Right lobe of liver (tissue), 6 donors: ENCODE results near the gene TNFRSF1B. TPM values are rescaled to one million over a fixed set of nuclear protein-coding genes. Genes with fewer than 3 reads are reported as not detected.

ENCODE experiments used
- ATAC-seq, 4 donors: fragments of 200-7000 bp; cut with Tn5 transposase; one replicate each; pipeline ENCODE4 v1.9.1; 2020; ENCODE audit warnings: mild to moderate bottlenecking in 4 of 4, moderate library complexity in 4 of 4
- DNase-seq, 3 donors: peaks; one replicate each; pipeline ENCODE4 v3.0.0-alpha.2; 2020
- H3K27ac ChIP-seq, 3 donors: fragments of 200-600 bp; one replicate each; pipeline ENCODE4 v1.8.0; 2022
- H3K27me3 ChIP-seq, 2 donors: fragments of 200-600 bp; one replicate each; pipeline ENCODE4 v1.8.0; 2022
- H3K36me3 ChIP-seq, 4 donors: fragments of 200-600 bp; sonication (generic) in 1 of 4; one replicate each; pipeline versions ENCODE4 v1.5.1 to v1.8.0; 2017 to 2022; ENCODE audit warnings: control low read depth in 1 of 4
- H3K4me1 ChIP-seq, 4 donors: fragments of 200-600 bp; sonication (generic) in 1 of 4; one replicate each; pipeline versions ENCODE4 v1.5.1 to v1.8.0; 2017 to 2022; ENCODE audit warnings: control low read depth in 1 of 4
- H3K4me3 ChIP-seq, 3 donors: fragments of 200-600 bp; one replicate each; pipeline ENCODE4 v1.8.0; 2022
- H3K9me3 ChIP-seq, 4 donors: fragments of 200-600 bp; sonication (generic) in 1 of 4; one replicate each; pipeline versions ENCODE4 v1.5.1 to v1.8.0; 2017 to 2022; ENCODE audit warnings: control low read depth in 1 of 4
- POLR2A ChIP-seq: fragments of 450-650 bp; IDR thresholded peaks from one replicate; pipeline ENCODE4 v1.6.1; 2017; ENCODE audit warnings: antibody characterized with exemption, mild to moderate bottlenecking
- WGBS: methylation state at CpG from one replicate; pipeline ENCODE4 v1.1.6; 2018; ENCODE audit warnings: low coverage, low lambda C conversion rate; ENCODE audit not compliant: insufficient coverage; ENCODE audit errors: missing lambda C conversion rate; 5-methylcytosine and 5-hydroxymethylcytosine counted together
- intact Hi-C, 2 donors: fragments of 100-400 bp; cut with DNase I; formaldehyde crosslinking; loops; one replicate each; pipeline versions ENCODE4 v1.11.2 to v1.14.1; 2022
- total RNA-seq, 6 experiments: library from RNA; depleted of rRNA in 2 of 6; stranded (reverse); fragments of >200 nt in 2 of 6; fragmentation: NEBNext Ultra II Directional in 3 of 6; extraction: Animal tissue kit (Norgen Biotek cat#: 25700) in 3 of 6; gene quantifications; one replicate each; pipeline versions ENCODE4 v1.1.0 to v1.2.4, GENCODE V29; 2016 to 2023
- TF ChIP-seq, protein P1 (sequence below), 4 donors: fragments of 200-600 bp in 3 of 4; fragments of 450-650 bp in 1 of 4; IDR thresholded peaks; one replicate each; pipeline versions ENCODE4 v1.5.1 to v1.8.0; 2016 to 2022; ENCODE audit warnings: antibody characterized with exemption in 4 of 4, mild to moderate bottlenecking in 2 of 4
- donor health status: DM: no; HTN: yes; CAD: no.
- donor health status: DM: no; HTN: no; CAD: no.
- donor health status: DM: no; HTN: no; CAD: no.
- donor health status: DM: no; HTN: yes; CAD: no.
- donor health status: DM: no; HTN: yes; CAD: no.

The TNFRSF1B gene
- total RNA-seq, 6 experiments from 2014 or later = 12.9 to 56.9 (median 26.5) TPM

GRCh38 chr1:12159816-12160215, 7.0 kb upstream of the TNFRSF1B start:
- no peak overlapping the region for H3K27ac ChIP-seq
- no peaks in the 10 kb centered on the region for H3K36me3 ChIP-seq
- no peak for TF ChIP-seq POLR2A
- TF ChIP-seq, protein P1, sequence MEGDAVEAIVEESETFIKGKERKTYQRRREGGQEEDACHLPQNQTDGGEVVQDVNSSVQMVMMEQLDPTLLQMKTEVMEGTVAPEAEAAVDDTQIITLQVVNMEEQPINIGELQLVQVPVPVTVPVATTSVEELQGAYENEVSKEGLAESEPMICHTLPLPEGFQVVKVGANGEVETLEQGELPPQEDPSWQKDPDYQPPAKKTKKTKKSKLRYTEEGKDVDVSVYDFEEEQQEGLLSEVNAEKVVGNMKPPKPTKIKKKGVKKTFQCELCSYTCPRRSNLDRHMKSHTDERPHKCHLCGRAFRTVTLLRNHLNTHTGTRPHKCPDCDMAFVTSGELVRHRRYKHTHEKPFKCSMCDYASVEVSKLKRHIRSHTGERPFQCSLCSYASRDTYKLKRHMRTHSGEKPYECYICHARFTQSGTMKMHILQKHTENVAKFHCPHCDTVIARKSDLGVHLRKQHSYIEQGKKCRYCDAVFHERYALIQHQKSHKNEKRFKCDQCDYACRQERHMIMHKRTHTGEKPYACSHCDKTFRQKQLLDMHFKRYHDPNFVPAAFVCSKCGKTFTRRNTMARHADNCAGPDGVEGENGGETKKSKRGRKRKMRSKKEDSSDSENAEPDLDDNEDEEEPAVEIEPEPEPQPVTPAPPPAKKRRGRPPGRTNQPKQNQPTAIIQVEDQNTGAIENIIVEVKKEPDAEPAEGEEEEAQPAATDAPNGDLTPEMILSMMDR (IDR thresholded peaks at IDR 0.05) = no peak
- peaks cover 3 to 33% (median 13%) of the 10 kb centered on the region in 4 donors for H3K4me1 ChIP-seq
- no peak overlapping the region for H3K4me3 ChIP-seq
- 82% methylated on average over 7 of the region's 7 CpGs for WGBS
- no peaks in the 10 kb centered on the region for H3K27me3 ChIP-seq
- DNase-seq (peak in 1 of 3 donors; percentile 26), ATAC-seq (peak in 1 of 4 donors; percentile 7)
- intact Hi-C loops = no loop called here
- H3K9me3 ChIP-seq = no peaks in the 10 kb centered on the region

DNA sequence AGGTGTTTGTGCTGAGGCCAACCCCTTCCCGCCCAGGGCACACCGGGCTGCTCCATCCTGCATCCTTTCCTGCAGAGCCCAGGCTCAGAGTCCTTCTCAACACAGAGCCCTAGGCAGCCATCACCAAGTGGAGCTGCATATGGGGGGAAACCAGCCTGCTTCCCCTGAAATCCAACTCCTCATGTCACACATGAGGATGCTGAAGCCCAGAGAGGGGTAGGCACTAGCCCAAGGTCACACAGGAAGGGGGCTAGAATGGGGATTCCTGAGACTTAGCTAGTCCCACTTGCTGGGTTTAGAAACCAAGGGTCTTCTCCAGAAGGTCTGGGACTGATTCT, 5.5 kb upstream of the TNFRSF1B start:
- Histone ChIP-seq H3K4me1 (peaks cover 3 to 33% (median 13%) of the 10 kb centered on the region in 4 donors), H3K9me3 (no peaks in the 10 kb centered on the region), H3K4me3 (no peak overlapping the region), H3K27me3 (no peaks in the 10 kb centered on the region), H3K27ac (peak overlapping the region; percentile 47 to 75 (median 71)), H3K36me3 (no peaks in the 10 kb centered on the region)
- no CpG with 5 or more reads among the region's 2 CpGs for WGBS
- DNase-seq (no peak), ATAC-seq (no peak)
- no peak for TF ChIP-seq POLR2A
- TF ChIP-seq, protein P1 (IDR thresholded peaks at IDR 0.05) = no peak
- intact Hi-C loops = no loop called here

DNA sequence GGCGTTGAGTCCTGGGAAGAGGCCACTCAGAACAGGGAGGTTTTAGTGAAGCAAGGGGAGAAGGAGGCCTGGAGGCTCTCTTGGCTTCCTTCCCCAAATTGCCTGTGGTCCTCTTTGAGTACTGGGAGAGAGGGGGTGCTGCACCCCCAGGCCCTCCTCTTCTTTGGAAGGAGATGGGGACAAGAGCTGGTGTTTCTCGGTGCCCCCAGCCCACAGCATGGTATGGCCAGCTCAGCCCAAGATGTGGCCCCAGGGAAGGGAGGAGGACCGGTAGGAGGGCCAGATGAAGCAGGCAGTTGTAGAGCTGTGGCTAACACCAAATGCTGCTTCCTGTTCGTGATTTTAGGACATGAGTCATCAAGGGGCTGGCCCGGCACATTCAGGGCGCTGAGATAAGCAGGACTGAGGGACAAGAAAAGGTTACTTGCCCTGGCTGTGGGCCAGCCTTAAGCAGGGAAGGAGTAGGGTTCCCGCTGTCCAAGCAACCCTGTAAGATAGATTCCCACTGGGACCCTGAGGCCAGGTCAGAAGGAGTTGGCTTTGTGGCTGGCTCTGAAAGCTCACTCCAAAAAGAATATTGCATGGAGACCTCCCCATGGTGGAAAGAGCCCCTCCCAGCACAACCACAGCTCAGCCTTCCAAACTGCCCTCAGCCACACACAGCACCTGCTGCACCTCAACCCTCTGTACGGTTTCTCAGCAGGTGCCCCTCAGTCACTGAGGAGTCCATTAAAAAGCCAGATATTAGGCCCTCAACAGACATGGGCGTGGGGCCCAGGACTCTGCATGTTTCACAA, 4.9 kb upstream of the TNFRSF1B start:
- H3K4me1 ChIP-seq = peaks cover 3 to 33% (median 13%) of the 10 kb centered on the region in 4 donors

DNA sequence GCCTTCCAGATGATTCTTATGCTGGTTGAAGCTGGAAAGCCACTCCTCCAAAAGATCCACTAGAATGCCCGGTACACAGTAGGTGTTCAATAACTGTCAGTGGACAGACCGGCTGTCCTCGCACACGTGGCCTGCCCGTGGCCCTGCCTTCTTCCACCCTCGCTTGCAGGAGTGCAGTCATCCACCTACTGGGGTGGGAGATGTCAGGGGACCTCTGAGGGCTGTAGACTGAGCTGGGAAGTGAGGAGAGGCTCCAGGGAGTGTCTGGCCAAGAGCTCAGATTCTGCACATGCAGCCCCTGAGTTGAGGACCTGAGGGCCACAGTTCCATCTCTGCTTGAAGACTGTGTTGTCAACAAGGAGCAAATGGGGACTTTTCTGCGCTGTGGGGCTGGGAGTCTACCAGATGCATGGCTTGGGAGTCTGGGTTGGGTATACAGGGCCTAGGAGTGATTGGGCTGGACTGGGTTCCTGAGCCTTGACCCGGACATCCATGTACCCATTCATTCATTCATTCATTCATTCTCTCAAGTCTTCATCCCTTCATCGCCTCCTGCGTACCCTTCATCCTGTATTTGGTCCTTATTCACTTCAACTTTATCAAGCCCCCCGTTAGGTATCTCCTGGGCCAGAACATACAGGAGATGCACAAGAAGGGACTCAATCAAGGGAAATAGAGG, 4.2 kb upstream of the TNFRSF1B start:
- ATAC-seq = no peak
- H3K4me3 ChIP-seq = no peak overlapping the region
- H3K36me3 ChIP-seq = no peaks in the 10 kb centered on the region
- intact Hi-C loops = no loop called here
- no peaks in the 10 kb centered on the region for H3K27me3 ChIP-seq
- TF ChIP-seq, protein P1 (IDR thresholded peaks at IDR 0.05) = no peak
- TF ChIP-seq POLR2A = no peak
- no peak for DNase-seq
- H3K27ac ChIP-seq = peak overlapping the region; percentile 47 to 75 (median 71)
- WGBS = 65% methylated on average over 5 of the region's 11 CpGs
- no peaks in the 10 kb centered on the region for H3K9me3 ChIP-seq
- H3K4me1 ChIP-seq = peaks cover 3 to 26% (median 10%) of the 10 kb centered on the region in 4 donors

More for the DNA sequence above, 4.9 kb upstream of the TNFRSF1B start:
- ATAC-seq (peak; percentile 74 to 80 (median 76)), DNase-seq (peak; percentile 83 to 93 (median 86))
- H3K4me3 ChIP-seq = no peak overlapping the region
- no peaks in the 10 kb centered on the region for H3K9me3 ChIP-seq
- TF ChIP-seq, protein P1 (IDR thresholded peaks at IDR 0.05) = no peak
- peak; percentile 81 for TF ChIP-seq POLR2A
- H3K27ac ChIP-seq = peak overlapping the region; percentile 47 to 75 (median 71)
- 5% methylated on average over 4 of the region's 9 CpGs for WGBS
- no peaks in the 10 kb centered on the region for H3K36me3 ChIP-seq
- no peaks in the 10 kb centered on the region for H3K27me3 ChIP-seq
- intact Hi-C loops = no loop called here
